Measurements from ENCODE around the gene MAGI2. TPM values are rescaled to one million over a fixed set of nuclear protein-coding genes. Genes with fewer than 3 reads are reported as not detected.

Gene MAGI2
- total RNA-seq, 1 donor, result 18.8 TPM

- H2AFZ ChIP-seq (ENCODE audit: low read length), result no peak overlapping the region
- no peaks in the 10 kb centered on the region for H3K36me3 ChIP-seq (ENCODE audit: insufficient read depth, low read length)
- no peak overlapping the region for H3K4me2 ChIP-seq (ENCODE audit: insufficient read depth, low read length)
- H3K4me1 ChIP-seq (ENCODE audit: insufficient read depth, low read length), result peaks cover 7% of the 10 kb centered on the region
- H4K20me1 ChIP-seq (ENCODE audit: insufficient read depth, low read length), result no peaks in the 10 kb centered on the region
- TF ChIP-seq CTCF (IDR thresholded peaks at IDR 0.05; ENCODE audit: extremely low read depth, low read depth, low read length), result no peak
- H3K27ac ChIP-seq (ENCODE audit: low read depth, low read length), result no peak overlapping the region
- peaks cover 5% of the 10 kb centered on the region for H3K27me3 ChIP-seq (ENCODE audit: insufficient read depth, low read length)
- DNase-seq (ENCODE audit: insufficient read length, low spot score, missing footprints), result no peak
- H3K79me2 ChIP-seq (ENCODE audit: insufficient read depth, low read length), result no peaks in the 10 kb centered on the region
- no peak overlapping the region for H3K4me3 ChIP-seq (ENCODE audit: insufficient read depth, low read length)
- H3K9me3 ChIP-seq (ENCODE audit: low read depth, low read length), result no peaks in the 10 kb centered on the region
These were observed 1398.4 kb downstream of the MAGI2 start for GRCh38 chr7:78055001-78055573.

GRCh38 chr7:78052112-78052511, 1401.4 kb downstream of the MAGI2 start:
- no peak for DNase-seq (ENCODE audit: insufficient read length, low spot score, missing footprints)
- no peaks in the 10 kb centered on the region for H3K36me3 ChIP-seq (ENCODE audit: insufficient read depth, low read length)
- H4K20me1 ChIP-seq (ENCODE audit: insufficient read depth, low read length), result no peaks in the 10 kb centered on the region
- no peak overlapping the region for H3K27ac ChIP-seq (ENCODE audit: low read depth, low read length)
- no peaks in the 10 kb centered on the region for H3K79me2 ChIP-seq (ENCODE audit: insufficient read depth, low read length)
- no peaks in the 10 kb centered on the region for H3K4me1 ChIP-seq (ENCODE audit: insufficient read depth, low read length)
- no peaks in the 10 kb centered on the region for H3K9me3 ChIP-seq (ENCODE audit: low read depth, low read length)
- H2AFZ ChIP-seq (ENCODE audit: low read length), result no peak overlapping the region
- no peak overlapping the region for H3K4me2 ChIP-seq (ENCODE audit: insufficient read depth, low read length)
- H3K4me3 ChIP-seq (ENCODE audit: insufficient read depth, low read length), result no peak overlapping the region
- H3K27me3 ChIP-seq (ENCODE audit: insufficient read depth, low read length), result no peaks in the 10 kb centered on the region
- no peak for TF ChIP-seq CTCF (IDR thresholded peaks at IDR 0.05; ENCODE audit: extremely low read depth, low read depth, low read length)

GRCh38 chr7:78047800-78048199, 1405.7 kb downstream of the MAGI2 start:
- no peaks in the 10 kb centered on the region for H3K36me3 ChIP-seq (ENCODE audit: insufficient read depth, low read length)

GRCh38 chr7:78043159-78043558, 1410.3 kb downstream of the MAGI2 start:
- H3K27me3 ChIP-seq (ENCODE audit: insufficient read depth, low read length), result peaks cover 6% of the 10 kb centered on the region
- no peak for TF ChIP-seq CTCF (IDR thresholded peaks at IDR 0.05; ENCODE audit: extremely low read depth, low read depth, low read length)
- H3K4me2 ChIP-seq (ENCODE audit: insufficient read depth, low read length), result no peak overlapping the region

More at GRCh38 chr7:78047800-78048199, 1405.7 kb downstream of the MAGI2 start:
- Histone ChIP-seq H3K4me2 (ENCODE audit: insufficient read depth, low read length) (no peak overlapping the region), H3K79me2 (ENCODE audit: insufficient read depth, low read length) (no peaks in the 10 kb centered on the region), H3K27ac (ENCODE audit: low read depth, low read length) (no peak overlapping the region), H2AFZ (ENCODE audit: low read length) (no peak overlapping the region), H3K4me1 (ENCODE audit: insufficient read depth, low read length) (no peaks in the 10 kb centered on the region), H3K9me3 (ENCODE audit: low read depth, low read length) (no peaks in the 10 kb centered on the region), H4K20me1 (ENCODE audit: insufficient read depth, low read length) (no peaks in the 10 kb centered on the region), H3K27me3 (ENCODE audit: insufficient read depth, low read length) (no peaks in the 10 kb centered on the region), H3K4me3 (ENCODE audit: insufficient read depth, low read length) (no peak overlapping the region)
- DNase-seq (ENCODE audit: insufficient read length, low spot score, missing footprints), result no peak
- TF ChIP-seq CTCF (IDR thresholded peaks at IDR 0.05; ENCODE audit: extremely low read depth, low read depth, low read length), result no peak

More at GRCh38 chr7:78043159-78043558, 1410.3 kb downstream of the MAGI2 start:
- no peaks in the 10 kb centered on the region for H3K9me3 ChIP-seq (ENCODE audit: low read depth, low read length)
- H3K4me1 ChIP-seq (ENCODE audit: insufficient read depth, low read length), result no peaks in the 10 kb centered on the region
- no peaks in the 10 kb centered on the region for H3K79me2 ChIP-seq (ENCODE audit: insufficient read depth, low read length)
- H3K36me3 ChIP-seq (ENCODE audit: insufficient read depth, low read length), result no peaks in the 10 kb centered on the region
- no peak overlapping the region for H3K27ac ChIP-seq (ENCODE audit: low read depth, low read length)
- H2AFZ ChIP-seq (ENCODE audit: low read length), result no peak overlapping the region
- H4K20me1 ChIP-seq (ENCODE audit: insufficient read depth, low read length), result no peaks in the 10 kb centered on the region
- no peak for DNase-seq (ENCODE audit: insufficient read length, low spot score, missing footprints)
- no peak overlapping the region for H3K4me3 ChIP-seq (ENCODE audit: insufficient read depth, low read length)

Measured in osteoblast (primary cell).